ENCODE results near the gene TERC.
A peak's percentile ranks its signal among the peaks of the same experiment; 100 is the strongest.

TERC gene

GRCh38 chr3:169764882-169765612 is at the start of gene TERC:
TSS of gene TERC (minus strand) at chr3:169765060.
- DNase-seq (ENCODE audit: low spot score): peak; percentile 88

- no peak for DNase-seq (ENCODE audit: low spot score)
Observed at GRCh38 chr3:169813757-169814517, 49.1 kb upstream of the TERC start.

GRCh38 chr3:169813278-169813677 is 48.4 kb upstream of the TERC start:
- DNase-seq (ENCODE audit: low spot score): no peak

- peak; percentile 66 for DNase-seq (ENCODE audit: low spot score)
Observed at GRCh38 chr3:169812332-169813235, 47.7 kb upstream of the TERC start, which contains the start of the genes LRRC34 and LRRIQ4. TSS of gene LRRC34 (minus strand) at chr3:169812904. CDS start at chr3:169812548, 356 bp downstream. TSS of gene LRRIQ4 (plus strand) at chr3:169812870. CDS start at chr3:169821922, 9,052 bp downstream.

GRCh38 chr3:169811631-169812331 is 46.9 kb upstream of the TERC start:
- peak; percentile 53 for DNase-seq (ENCODE audit: low spot score)

- no peak for DNase-seq (ENCODE audit: low spot score)
Observed at GRCh38 chr3:169809230-169809795, 44.5 kb upstream of the TERC start.

- no peak for DNase-seq (ENCODE audit: low spot score)
Observed at GRCh38 chr3:169804681-169805080, 39.8 kb upstream of the TERC start.

GRCh38 chr3:169792359-169792758 is 27.5 kb upstream of the TERC start:
- DNase-seq (ENCODE audit: low spot score): no peak

- no peak for DNase-seq (ENCODE audit: low spot score)
Observed at GRCh38 chr3:169790687-169791429, 26.0 kb upstream of the TERC start.

GRCh38 chr3:169790219-169790618 is 25.4 kb upstream of the TERC start:
- no peak for DNase-seq (ENCODE audit: low spot score)

GRCh38 chr3:169787791-169788190 is 22.9 kb upstream of the TERC start:
- no peak for DNase-seq (ENCODE audit: low spot score)

GRCh38 chr3:169787120-169787519 is 22.3 kb upstream of the TERC start:
- no peak for DNase-seq (ENCODE audit: low spot score)

GRCh38 chr3:169781209-169781855 is 16.5 kb upstream of the TERC start:
- no peak for DNase-seq (ENCODE audit: low spot score)

- no peak for DNase-seq (ENCODE audit: low spot score)
Observed at GRCh38 chr3:169780742-169781141, 15.9 kb upstream of the TERC start.

- DNase-seq (ENCODE audit: low spot score): no peak
Observed at GRCh38 chr3:169777822-169778221, 13.0 kb upstream of the TERC start.

GRCh38 chr3:169774186-169774585 is 9.3 kb upstream of the TERC start:
- no peak for DNase-seq (ENCODE audit: low spot score)

GRCh38 chr3:169772897-169773816 is 8.3 kb upstream of the TERC start, which contains the start of gene MYNN:
TSS of gene MYNN (plus strand) at chr3:169773396. CDS start at chr3:169774296, 900 bp downstream.
- peak; percentile 76 for DNase-seq (ENCODE audit: low spot score)

GRCh38 chr3:169772305-169772896 is 7.5 kb upstream of the TERC start:
- DNase-seq (ENCODE audit: low spot score): peak; percentile 55

All from hepatic stellate cell (primary cell).